DND-41 (cell line): ENCODE results near the gene ZNF740.

ENCODE experiments used
- ATAC-seq: fragments of 200-7000 bp; cut with Tn5 transposase; 3 replicates; pipeline ENCODE4 v1.9.1; 2021; ENCODE audit warnings: low read depth; ENCODE audit not compliant: insufficient read depth
- DNase-seq: peaks from one replicate; pipeline ENCODE4 v3.0.0-alpha.2; 2020
- H2AFZ ChIP-seq: 2 replicates; pipeline ENCODE4 v1.6.0; 2012; ENCODE audit warnings: low read depth, low read length
- H3K27ac ChIP-seq: 2 replicates; pipeline ENCODE4 v1.5.1; 2012; ENCODE audit warnings: low read length, inconsistent platforms
- H3K27me3 ChIP-seq: fragments of 200-600 bp; sonication (generic); 2 replicates; pipeline ENCODE4 v1.6.0; 2012; ENCODE audit warnings: low read length, mild to moderate bottlenecking, inconsistent platforms; ENCODE audit not compliant: insufficient read depth, poor library complexity
- H3K36me3 ChIP-seq: 2 replicates; pipeline ENCODE4 v1.5.1; 2012; ENCODE audit warnings: low read length, inconsistent platforms; ENCODE audit not compliant: insufficient read depth
- H3K4me1 ChIP-seq: 2 replicates; pipeline ENCODE4 v1.5.1; 2012; ENCODE audit warnings: mild to moderate bottlenecking, low read length; ENCODE audit not compliant: insufficient read depth
- H3K4me2 ChIP-seq: 2 replicates; pipeline ENCODE4 v1.6.0; 2012; ENCODE audit warnings: mild to moderate bottlenecking, moderate library complexity, low read length, inconsistent platforms; ENCODE audit not compliant: insufficient read depth
- H3K4me3 ChIP-seq, 2 experiments: fragments of 200-600 bp in 1 of 2; shearing (Covaris generic) in 1 of 2; 2 replicates each; pipeline ENCODE4 v1.5.1; 2012 to 2016; ENCODE audit warnings: inconsistent platforms in 2 of 2, low read length in 2 of 2, mild to moderate bottlenecking in 2 of 2, low read depth in 1 of 2, moderate library complexity in 1 of 2
- H3K79me2 ChIP-seq: 2 replicates; pipeline ENCODE4 v1.6.0; 2012; ENCODE audit warnings: low read length, inconsistent platforms; ENCODE audit not compliant: insufficient read depth
- H3K9ac ChIP-seq: 2 replicates; pipeline ENCODE4 v1.6.0; 2012; ENCODE audit warnings: low read depth, mild to moderate bottlenecking, inconsistent platforms, low read length, moderate library complexity
- H3K9me3 ChIP-seq: 2 replicates; pipeline ENCODE4 v1.5.1; 2012; ENCODE audit warnings: low read length, moderate library complexity, mild to moderate bottlenecking, inconsistent platforms; ENCODE audit not compliant: insufficient read depth, severe bottlenecking
- H4K20me1 ChIP-seq: 2 replicates; pipeline ENCODE4 v1.6.0; 2012; ENCODE audit warnings: low read length; ENCODE audit not compliant: insufficient read depth
- CTCF ChIP-seq: IDR thresholded peaks from 2 replicates; pipeline ENCODE4 v1.5.1; 2012; ENCODE audit warnings: borderline replicate concordance, low read length, moderate library complexity, mild to moderate bottlenecking; ENCODE audit not compliant: poor library complexity, severe bottlenecking; ENCODE audit errors: extremely low read depth
- EZH2 ChIP-seq: IDR thresholded peaks from 3 replicates; pipeline ENCODE4 v1.6.1; 2012; ENCODE audit warnings: borderline replicate concordance, low read depth, mild to moderate bottlenecking, moderate library complexity, low read length, inconsistent platforms; ENCODE audit not compliant: severe bottlenecking

Gene ZNF740

GRCh38 chr12:53236443-53237111, 56.1 kb downstream of the ZNF740 start:
- Histone ChIP-seq H3K4me1 (peaks cover 23% of the 10 kb centered on the region), H3K9ac (no peak overlapping the region), H4K20me1 (no peaks in the 10 kb centered on the region), H3K27ac (no peak overlapping the region), H3K9me3 (no peaks in the 10 kb centered on the region), H2AFZ (no peak overlapping the region), H3K36me3 (no peaks in the 10 kb centered on the region), H3K4me2 (no peak overlapping the region), H3K79me2 (no peaks in the 10 kb centered on the region), H3K4me3 (no peak overlapping the region), H3K27me3 (no peaks in the 10 kb centered on the region)
- ATAC-seq (no peak), DNase-seq (no peak)
- no peak for TF ChIP-seq CTCF
- no peak for TF ChIP-seq EZH2

- no peaks in the 10 kb centered on the region for H4K20me1 ChIP-seq
- no peaks in the 10 kb centered on the region for H3K79me2 ChIP-seq
- H3K4me3 ChIP-seq: no peak overlapping the region
- H3K27me3 ChIP-seq: peaks cover 12% of the 10 kb centered on the region
- H2AFZ ChIP-seq: no peak overlapping the region
- TF ChIP-seq CTCF: no peak
- no peak for TF ChIP-seq EZH2
- H3K4me1 ChIP-seq: no peaks in the 10 kb centered on the region
- no peaks in the 10 kb centered on the region for H3K36me3 ChIP-seq
- H3K27ac ChIP-seq: no peak overlapping the region
- no peak overlapping the region for H3K4me2 ChIP-seq
- H3K9me3 ChIP-seq: no peaks in the 10 kb centered on the region
- no peak overlapping the region for H3K9ac ChIP-seq
- ATAC-seq: no peak
- DNase-seq: no peak
These were observed 59.2 kb downstream of the ZNF740 start for GRCh38 chr12:53239643-53240258.

- TF ChIP-seq EZH2 (no peak), CTCF (no peak)
- Histone ChIP-seq H3K9me3 (no peaks in the 10 kb centered on the region), H3K36me3 (no peaks in the 10 kb centered on the region), H3K27ac (no peak overlapping the region), H3K4me3 (no peak overlapping the region), H3K4me1 (no peaks in the 10 kb centered on the region), H3K79me2 (no peaks in the 10 kb centered on the region), H3K27me3 (peaks cover 12% of the 10 kb centered on the region), H3K4me2 (no peak overlapping the region), H4K20me1 (no peaks in the 10 kb centered on the region), H2AFZ (no peak overlapping the region), H3K9ac (no peak overlapping the region)
- ATAC-seq (no peak), DNase-seq (no peak)
These were observed 61.3 kb downstream of the ZNF740 start for GRCh38 chr12:53241623-53242412.
